Endothelial cell of umbilical vein (primary cell): ENCODE results near the gene PTCD3. TPM values are rescaled to one million over a fixed set of nuclear protein-coding genes. Genes with fewer than 3 reads are reported as not detected.

Experiments used
- BruUV-seq: library from RNA; stranded (reverse); fragments of 400-500 nt; replicated peaks from 2 replicates; lab custom pipeline; 2021; lab: Mats Ljungman, UMichigan
- CTCF ChIA-PET: fragments of 300-600, 350-600 bp; sonication (Branson Sonifier 250); formaldehyde crosslinking; loops from one replicate; lab custom pipeline; 2021; ENCODE audit warnings: antibody characterized with exemption, inconsistent platforms; lab: Charles Lee
- POLR2A ChIA-PET: fragments of 300-600, 350-600 bp; sonication (Branson Sonifier 250); formaldehyde crosslinking; loops from one replicate; lab custom pipeline; 2021; ENCODE audit warnings: antibody characterized with exemption, inconsistent platforms; lab: Charles Lee
- DNase-seq: peaks from one replicate; pipeline ENCODE4 v3.0.0-alpha.2; 2011; ENCODE audit warnings: low read depth, low spot score
- FAIRE-seq: peaks from 2 replicates; lab custom pipeline; 2011; peaks lifted over from hg19 to GRCh38; lab: Jason Lieb, UNC
- H2AFZ ChIP-seq: 2 replicates; pipeline ENCODE4 v1.6.0; 2012; ENCODE audit warnings: low read depth, low read length, control low read depth, inconsistent platforms
- H3K27ac ChIP-seq: 2 replicates; pipeline ENCODE4 v1.5.1; 2011; ENCODE audit warnings: low read depth, mild to moderate bottlenecking, control low read depth, low read length, moderate library complexity; ENCODE audit not compliant: insufficient read depth
- H3K27me3 ChIP-seq, 2 experiments: 2 replicates each; pipeline versions ENCODE4 v1.6.0 to v1.6.1; 2011; ENCODE audit warnings: low read length in 2 of 2, mixed read lengths in 1 of 2; ENCODE audit not compliant: control insufficient read depth in 2 of 2, insufficient read depth in 2 of 2
- H3K36me3 ChIP-seq, 2 experiments: 2 replicates in 1 of 2; 3 replicates in 1 of 2; pipeline ENCODE4 v1.5.1; 2011; ENCODE audit warnings: low read length in 2 of 2, mild to moderate bottlenecking in 1 of 2, moderate library complexity in 1 of 2; ENCODE audit not compliant: control insufficient read depth in 2 of 2, insufficient read depth in 2 of 2; ENCODE audit errors: extremely low read depth in 1 of 2
- H3K4me1 ChIP-seq: 3 replicates; pipeline ENCODE4 v1.5.1; 2011; ENCODE audit warnings: mild to moderate bottlenecking, low read length; ENCODE audit not compliant: control insufficient read depth, insufficient read depth; ENCODE audit errors: extremely low read depth
- H3K4me2 ChIP-seq: 2 replicates; pipeline ENCODE4 v1.6.1; 2011; ENCODE audit warnings: low read length, control low read depth, mixed read lengths; ENCODE audit not compliant: insufficient read depth
- H3K4me3 ChIP-seq, 3 experiments: fragments of 200-600 bp in 1 of 3; sonication (generic), shearing (Covaris generic) in 1 of 3; replicated peaks in 1 of 3; 2 replicates each; pipeline ENCODE4 v1.5.1; 2011 to 2016; ENCODE audit warnings: control low read depth in 3 of 3, low read length in 3 of 3, mild to moderate bottlenecking in 2 of 3, inconsistent platforms in 1 of 3, low read depth in 1 of 3, moderate library complexity in 1 of 3; ENCODE audit not compliant: insufficient read depth in 1 of 3
- H3K79me2 ChIP-seq: 2 replicates; pipeline ENCODE4 v1.6.0; 2012; ENCODE audit warnings: low read length, inconsistent platforms; ENCODE audit not compliant: control insufficient read depth, insufficient read depth
- H3K9ac ChIP-seq: replicated peaks from 2 replicates; pipeline ENCODE3; 2011; ENCODE audit warnings: low read length, control low read depth; ENCODE audit not compliant: insufficient read depth; ENCODE audit errors: extremely low read depth
- H3K9me1 ChIP-seq: replicated peaks from 3 replicates; pipeline ENCODE4 v1.6.0; 2011; ENCODE audit warnings: mild to moderate bottlenecking, low read length; ENCODE audit not compliant: control insufficient read depth, insufficient read depth; ENCODE audit errors: extremely low read depth
- H3K9me3 ChIP-seq: replicated peaks from 2 replicates; pipeline ENCODE4 v1.5.1; 2012; ENCODE audit warnings: low read length, inconsistent platforms; ENCODE audit not compliant: control insufficient read depth, insufficient read depth
- H4K20me1 ChIP-seq: replicated peaks from 2 replicates; pipeline ENCODE3; 2011; ENCODE audit warnings: mild to moderate bottlenecking, low read length; ENCODE audit not compliant: control insufficient read depth, insufficient read depth; ENCODE audit errors: extremely low read depth
- EZH2 ChIP-seq: IDR thresholded peaks from 2 replicates; pipeline ENCODE4 v1.6.1; 2012; ENCODE audit warnings: borderline replicate concordance, low read depth, mild to moderate bottlenecking, moderate library complexity, low read length, inconsistent platforms; ENCODE audit not compliant: severe bottlenecking
- FOS ChIP-seq: IDR thresholded peaks from 2 replicates; pipeline ENCODE4 v1.6.1; 2011; ENCODE audit warnings: mild to moderate bottlenecking, low read length, moderate library complexity, borderline replicate concordance; ENCODE audit not compliant: insufficient read depth
- GATA2 ChIP-seq: IDR thresholded peaks from 2 replicates; pipeline ENCODE4 v1.7.0; 2011; ENCODE audit warnings: low read depth, mild to moderate bottlenecking, moderate library complexity, mixed read lengths, low read length; ENCODE audit not compliant: insufficient read length, insufficient read depth
- JUN ChIP-seq: IDR thresholded peaks from 2 replicates; pipeline ENCODE4 v1.6.1; 2011; ENCODE audit warnings: borderline replicate concordance, low read depth; ENCODE audit not compliant: insufficient read length, insufficient read depth
- MYC ChIP-seq: IDR thresholded peaks from one replicate; pipeline ENCODE4 v1.6.1; 2011; ENCODE audit warnings: mild to moderate bottlenecking, low read depth, low read length
- POLR2AphosphoS5 ChIP-seq: IDR thresholded peaks from 2 replicates; pipeline ENCODE4 v1.6.1; 2012; ENCODE audit warnings: low read depth, mild to moderate bottlenecking, control low read depth, low read length, moderate library complexity; ENCODE audit not compliant: insufficient read depth
- dilution Hi-C: fragments of 300-500 bp; cut with MboI; formaldehyde crosslinking; loops from one replicate; pipeline ENCODE4 v1.15.0; 2019; ENCODE audit warnings: low sequenced_read_pairs; ENCODE audit not compliant: extremely low pct_ligation_motif_present
- intact Hi-C: fragments of 100-400 bp; cut with micrococcal nuclease; formaldehyde crosslinking; loops from one replicate; pipeline ENCODE4 v1.10.0; 2022
- polyA plus RNA-seq, 4 experiments: library from polyadenylated mRNA; depleted of rRNA in 3 of 4; stranded (reverse) in 3 of 4; unstranded in 1 of 4; fragments of >200 nt; gene quantifications; 2 replicates each; pipeline versions ENCODE4 v1.2.1 to v1.2.3, GENCODE V29; 2011 to 2012; ENCODE audit warnings: missing spikeins in 1 of 4
- total RNA-seq: library from RNA; stranded (reverse); gene quantifications from 2 replicates; pipeline ENCODE4 v1.2.3, GENCODE V29; 2021
- TF ChIP-seq, protein P1 (sequence below), 2 donors: IDR thresholded peaks; 1 replicate in 1 of 2; 2 replicates in 1 of 2; pipeline ENCODE4 v1.5.1; 2011; ENCODE audit warnings: low read length in 2 of 2, mild to moderate bottlenecking in 2 of 2, moderate library complexity in 2 of 2, control low read depth in 1 of 2, inconsistent platforms in 1 of 2, low read depth in 1 of 2; ENCODE audit not compliant: insufficient read depth in 1 of 2; ENCODE audit errors: extremely low read depth in 1 of 2

PTCD3 gene
- total and polyA plus RNA-seq, 2 donors (not counting 3 experiments of a cell fraction or from before 2014, with no cell fraction given) = 30.4 to 96.0 TPM

DNA sequence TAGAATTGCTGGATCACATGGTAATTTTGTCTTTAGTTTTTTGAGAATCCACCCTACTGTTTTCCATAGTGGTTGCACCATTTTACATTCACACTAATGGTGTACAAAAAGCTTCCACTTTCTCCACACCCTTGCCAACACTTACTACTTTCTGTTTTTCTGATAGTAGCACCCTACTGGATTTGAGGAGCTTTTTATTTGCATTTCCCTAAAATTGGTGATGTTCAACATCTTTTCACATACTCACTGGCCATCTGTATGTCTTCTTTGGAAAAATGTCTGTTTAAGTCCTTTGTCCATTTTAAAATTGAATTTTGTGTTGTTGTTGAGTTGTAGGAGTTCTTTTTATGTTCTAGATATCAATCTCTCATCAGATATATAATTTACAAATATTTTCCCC is 3.9 kb upstream of the PTCD3 start:
- BruUV-seq = no TSS peak
- FAIRE-seq (no peak), DNase-seq (no peak)
- Histone ChIP-seq H3K4me3 (no peak overlapping the region), H2AFZ (no peak overlapping the region), H3K9me3 (no peaks in the 10 kb centered on the region), H3K4me2 (no peak overlapping the region), H3K36me3 (peaks cover 6 to 8% of the 10 kb centered on the region in 2 experiments), H3K4me1 (peaks cover 15% of the 10 kb centered on the region), H3K9ac (no peak overlapping the region), H4K20me1 (no peaks in the 10 kb centered on the region), H3K27me3 (no peaks in the 10 kb centered on the region), H3K9me1 (no peaks in the 10 kb centered on the region), H3K79me2 (peaks cover 74% of the 10 kb centered on the region), H3K27ac (no peak overlapping the region)
- POLR2A ChIA-PET = no interaction called here
- dilution Hi-C loops (no loop called here), intact Hi-C loops (no loop called here)
- CTCF ChIA-PET = no interaction called here
- TF ChIP-seq POLR2AphosphoS5 = no peak
- no peak for TF ChIP-seq GATA2
- TF ChIP-seq, protein P1, sequence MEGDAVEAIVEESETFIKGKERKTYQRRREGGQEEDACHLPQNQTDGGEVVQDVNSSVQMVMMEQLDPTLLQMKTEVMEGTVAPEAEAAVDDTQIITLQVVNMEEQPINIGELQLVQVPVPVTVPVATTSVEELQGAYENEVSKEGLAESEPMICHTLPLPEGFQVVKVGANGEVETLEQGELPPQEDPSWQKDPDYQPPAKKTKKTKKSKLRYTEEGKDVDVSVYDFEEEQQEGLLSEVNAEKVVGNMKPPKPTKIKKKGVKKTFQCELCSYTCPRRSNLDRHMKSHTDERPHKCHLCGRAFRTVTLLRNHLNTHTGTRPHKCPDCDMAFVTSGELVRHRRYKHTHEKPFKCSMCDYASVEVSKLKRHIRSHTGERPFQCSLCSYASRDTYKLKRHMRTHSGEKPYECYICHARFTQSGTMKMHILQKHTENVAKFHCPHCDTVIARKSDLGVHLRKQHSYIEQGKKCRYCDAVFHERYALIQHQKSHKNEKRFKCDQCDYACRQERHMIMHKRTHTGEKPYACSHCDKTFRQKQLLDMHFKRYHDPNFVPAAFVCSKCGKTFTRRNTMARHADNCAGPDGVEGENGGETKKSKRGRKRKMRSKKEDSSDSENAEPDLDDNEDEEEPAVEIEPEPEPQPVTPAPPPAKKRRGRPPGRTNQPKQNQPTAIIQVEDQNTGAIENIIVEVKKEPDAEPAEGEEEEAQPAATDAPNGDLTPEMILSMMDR (IDR thresholded peaks at IDR 0.05; ENCODE audit: extremely low read depth in 1 of 2, insufficient read depth in 1 of 2, low read depth in 1 of 2, low read length in 2 of 2) = no peak
- TF ChIP-seq EZH2 = no peak
- no peak for TF ChIP-seq MYC
- no peak for TF ChIP-seq JUN
- no peak for TF ChIP-seq FOS
